ENCODE data around the gene ILKAP. TPM values are rescaled to one million over a fixed set of nuclear protein-coding genes. Genes with fewer than 3 reads are reported as not detected.

Gene ILKAP
- total and polyA plus RNA-seq, 2 of the 4 experiments (the other 2 are of a cell fraction), result 13.3 to 44.2 TPM

DNA sequence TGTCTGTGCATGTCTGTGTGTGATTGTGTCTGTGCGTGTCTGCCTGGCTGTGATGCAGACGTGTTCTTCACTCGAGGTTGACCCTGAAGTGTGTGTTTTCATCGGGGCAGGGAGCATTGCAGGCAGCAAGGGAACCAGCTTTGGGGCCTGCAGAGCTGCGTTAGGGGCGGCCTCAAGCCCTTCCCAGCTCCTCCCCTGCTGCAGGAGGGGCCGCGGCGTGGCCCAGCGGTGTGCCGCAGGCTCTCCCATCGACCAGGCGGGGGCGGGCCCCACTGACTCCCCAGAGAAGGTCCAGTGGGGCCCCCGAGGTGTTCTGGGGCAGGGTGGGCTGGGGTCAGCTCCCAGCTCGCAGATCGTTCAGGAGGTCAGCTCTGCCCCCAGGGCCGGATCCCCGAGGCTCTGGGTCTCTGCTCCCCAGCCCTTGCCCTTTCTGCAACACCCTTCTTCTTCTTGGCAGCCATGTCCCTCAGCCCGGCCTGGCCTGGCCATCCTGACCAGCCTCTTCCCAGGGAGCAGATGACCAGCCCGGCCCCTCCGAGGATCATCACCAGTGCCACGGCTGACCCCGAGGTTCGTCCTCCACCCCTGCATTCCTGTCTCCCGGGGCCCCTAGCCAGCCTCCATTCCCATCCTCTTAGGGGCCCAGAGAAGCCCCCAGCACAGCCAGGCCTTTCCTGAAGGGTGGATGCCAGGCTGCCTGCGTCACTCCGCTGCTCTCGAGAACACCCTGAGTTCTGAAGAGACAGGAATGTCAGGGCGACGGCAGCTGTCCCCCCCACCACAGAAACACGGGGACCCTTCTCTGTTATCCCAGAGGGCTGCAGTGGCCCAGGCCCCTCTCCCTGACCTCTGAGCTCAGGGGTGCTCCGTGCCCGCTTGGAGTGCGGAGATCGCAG lies 76.1 kb downstream of the ILKAP start:
- Histone ChIP-seq H4K91ac (ENCODE audit: insufficient read depth, low read depth, low read length) (peak overlapping the region; percentile 70), H2AFZ (replicated peaks; ENCODE audit: low read length, poor library complexity) (peak overlapping the region; percentile 89), H2BK15ac (ENCODE audit: low read depth, low read length) (peak overlapping the region; percentile 10; the same call in 1 of the 3 replicates), H3K14ac (replicated peaks; ENCODE audit: low read depth, low read length) (peak overlapping the region; percentile 96), H3K9ac (ENCODE audit: low read depth, low read length) (peak overlapping the region; percentile 94), H2AK9ac (replicated peaks; ENCODE audit: low read depth, low read length, poor library complexity) (peak overlapping the region; percentile 60), H3K18ac (ENCODE audit: low read depth, low read length) (peak overlapping the region; percentile 90), H3K23ac (ENCODE audit: low read depth, low read length) (peak overlapping the region; percentile 74), H3K4me1 (ENCODE audit: control insufficient read depth, insufficient read depth, low read length) (peaks cover 6% of the 10 kb centered on the region), H3K4ac (ENCODE audit: low read depth, low read length) (peak overlapping the region; percentile 87), H2BK120ac (ENCODE audit: low read depth, low read length) (peak overlapping the region; percentile 74), H4K5ac (ENCODE audit: low read depth, low read length) (peak overlapping the region; percentile 91), H2AK5ac (ENCODE audit: low read depth, low read length) (peak overlapping the region; percentile 89; the same call in 1 of the 2 replicates), H3K27me3 (ENCODE audit: control insufficient read depth, insufficient read depth, low read length) (peaks cover 3% of the 10 kb centered on the region; the same call in 1 of the 2 replicates), H2BK5ac (ENCODE audit: low read depth, low read length, poor library complexity, severe bottlenecking) (peak overlapping the region; percentile 71), H3K79me1 (ENCODE audit: low read depth in 1 of 2, low read length in 2 of 2) (no peaks in the 10 kb centered on the region), H3K4me2 (ENCODE audit: low read depth, low read length) (peak overlapping the region; percentile 58), H4K8ac (ENCODE audit: low read depth in 2 of 2, low read length in 2 of 2) (peak overlapping the region; percentile 94 to 97), H3K27ac (ENCODE audit: insufficient read depth, low read length) (peak overlapping the region; percentile 64), H3K56ac (ENCODE audit: extremely low read depth, insufficient read depth, low read length) (no peak overlapping the region), H2BK20ac (ENCODE audit: low read depth, low read length) (peak overlapping the region; percentile 43; the same call in 1 of the 2 replicates), H4K20me1 (ENCODE audit: insufficient read depth, low read length) (no peaks in the 10 kb centered on the region), H3K9me1 (ENCODE audit: insufficient read depth, low read length) (peaks cover 5% of the 10 kb centered on the region; the same call in 1 of the 2 replicates), H3K36me3 (ENCODE audit: control insufficient read depth, insufficient read depth, low read length) (no peaks in the 10 kb centered on the region), H3K9me3 (ENCODE audit: control insufficient read depth, insufficient read depth, low read length) (no peaks in the 10 kb centered on the region), H3K4me3 (ENCODE audit: insufficient read depth, low read depth, low read length) (peak overlapping the region; percentile 11)
- TF ChIP-seq RAD21 (IDR thresholded peaks at IDR 0.05; ENCODE audit: low read length), result peak; percentile 28
- TF ChIP-seq POLR2A (IDR thresholded peaks at IDR 0.05; ENCODE audit: low read depth, low read length), result no peak
- TF ChIP-seq, protein P1, sequence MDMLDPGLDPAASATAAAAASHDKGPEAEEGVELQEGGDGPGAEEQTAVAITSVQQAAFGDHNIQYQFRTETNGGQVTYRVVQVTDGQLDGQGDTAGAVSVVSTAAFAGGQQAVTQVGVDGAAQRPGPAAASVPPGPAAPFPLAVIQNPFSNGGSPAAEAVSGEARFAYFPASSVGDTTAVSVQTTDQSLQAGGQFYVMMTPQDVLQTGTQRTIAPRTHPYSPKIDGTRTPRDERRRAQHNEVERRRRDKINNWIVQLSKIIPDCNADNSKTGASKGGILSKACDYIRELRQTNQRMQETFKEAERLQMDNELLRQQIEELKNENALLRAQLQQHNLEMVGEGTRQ (IDR thresholded peaks at IDR 0.05; ENCODE audit: low read depth, low read length), result no peak
- peak; percentile 57; the same call in 1 of the 2 replicates for TF ChIP-seq MAZ (IDR thresholded peaks at IDR 0.05; ENCODE audit: borderline replicate concordance, low read depth, low read length)
- BruUV-seq (replicated peaks), result no TSS peak
- peak; percentile 99 for ATAC-seq (ENCODE audit: low read depth)
- in situ Hi-C loops (cut with MboI; ENCODE audit: low sequenced_read_pairs), result no loop called here
- 13% methylated on average over 5 of the region's 36 CpGs; no CpG with 5 or more reads in 1 of the 2 experiments for WGBS, 2 experiments (ENCODE audit: extremely low coverage in 2 of 2, insufficient read length in 1 of 2)
- POLR2A ChIA-PET (ENCODE audit: unreplicated experiment), result no interaction called here
- dilution Hi-C loops (cut with HindIII; ENCODE audit: low sequenced_read_pairs, unreplicated experiment), result no loop called here
- DNase-seq, result peak; percentile 65
- CTCF ChIA-PET, result interaction anchor here (0.6 kb wide), 1 partner anchor 200 kb away, joined by 3 read pairs; no protein-coding TSS in a partner anchor
- intact Hi-C loops (cut with micrococcal nuclease), result no loop called here
